Testis (tissue), 3 donors: Measurements from ENCODE around the gene CPM. TPM values are rescaled to one million over a fixed set of nuclear protein-coding genes. Genes with fewer than 3 reads are reported as not detected.
"Not testable (repeated sequence)": the region's sequence is repeated elsewhere in the genome, so short reads cannot be mapped to it uniquely, and the experiment has no call there.

Experiments used
- DNase-seq: peaks from one replicate; pipeline ENCODE4 v3.0.0-alpha.2; 2019
- H3K27ac ChIP-seq, 2 donors: fragments of 200-600 bp; sonication (generic); one replicate each; pipeline ENCODE4 v1.5.1; 2019
- H3K27me3 ChIP-seq: fragments of 200-600 bp; sonication (generic); one replicate; pipeline ENCODE4 v1.5.1; 2019
- H3K36me3 ChIP-seq: fragments of 200-600 bp; sonication (generic); one replicate; pipeline ENCODE4 v1.5.1; 2017; ENCODE audit warnings: low read depth; ENCODE audit errors: missing control alignments
- H3K4me1 ChIP-seq: fragments of 200-600 bp; sonication (generic); one replicate; pipeline ENCODE4 v1.5.1; 2019
- H3K4me3 ChIP-seq, 2 donors: fragments of 200-600 bp; sonication (generic); one replicate each; pipeline ENCODE4 v1.5.1; 2017 to 2019
- H3K9me3 ChIP-seq: fragments of 200-600 bp; sonication (generic); one replicate; pipeline ENCODE4 v1.5.1; 2017
- POLR2A ChIP-seq: fragments of 450-650 bp; IDR thresholded peaks from one replicate; pipeline ENCODE4 v1.6.1; 2017; ENCODE audit warnings: antibody characterized with exemption, mild to moderate bottlenecking, moderate library complexity
- WGBS, 2 donors: methylation state at CpG; one replicate each; pipeline ENCODE4 v1.1.5; 2018; 5-methylcytosine and 5-hydroxymethylcytosine counted together
- intact Hi-C: fragments of 100-400 bp; cut with DNase I; formaldehyde crosslinking; loops from one replicate; pipeline ENCODE4 v1.15.1; 2023; ENCODE audit warnings: low total_unique reads
- polyA plus RNA-seq: library from polyadenylated mRNA; stranded (reverse); fragments of 350-450 nt; fragmentation: Illumina TruSeq; extraction: RNeasy Lipid Tissue Mini Kit (QIAGEN cat#74804); gene quantifications from one replicate; pipeline ENCODE4 v1.2.3, GENCODE V29; 2014; ENCODE audit warnings: low read depth, low replicate concordance; ENCODE audit not compliant: insufficient read depth
- total RNA-seq, 2 donors: library from RNA; depleted of rRNA; stranded (reverse); fragments of >200 nt; gene quantifications; one replicate each; pipeline ENCODE4 v1.2.3, GENCODE V29; 2016
- TF ChIP-seq, protein P1 (sequence below), 3 experiments: fragments of 450-650 bp in 2 of 3; fragments of 200-600 bp in 1 of 3; sonication (generic) in 1 of 3; IDR thresholded peaks; one replicate each; pipeline ENCODE4 v1.5.1; 2016 to 2019; ENCODE audit warnings: antibody characterized with exemption in 3 of 3, mild to moderate bottlenecking in 2 of 3, moderate library complexity in 1 of 3

Gene CPM
- total and polyA plus RNA-seq, 3 donors from 2014 or later: 9.3 to 38.0 (median 22.5) TPM

DNA sequence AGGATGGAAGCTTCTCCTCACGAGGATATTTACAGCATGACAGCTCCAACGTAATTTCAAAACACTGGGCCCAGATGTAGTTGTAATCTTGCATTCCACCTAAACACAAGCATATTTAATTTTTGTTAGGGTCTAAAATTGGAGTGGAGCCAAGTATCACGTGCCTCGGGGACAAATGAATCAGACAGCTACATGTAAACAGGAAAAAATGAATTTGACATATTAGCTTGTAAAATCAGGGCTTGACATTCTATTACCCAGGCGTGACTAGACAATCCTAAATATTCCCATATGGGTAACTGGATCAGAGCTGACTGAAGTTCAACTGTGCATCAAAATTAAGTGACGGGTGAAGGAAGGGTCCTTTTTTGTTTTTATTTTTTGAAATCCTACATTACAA, 66.0 kb downstream of the CPM start:
- H3K27me3 ChIP-seq: no peaks in the 10 kb centered on the region
- TF ChIP-seq, protein P1, sequence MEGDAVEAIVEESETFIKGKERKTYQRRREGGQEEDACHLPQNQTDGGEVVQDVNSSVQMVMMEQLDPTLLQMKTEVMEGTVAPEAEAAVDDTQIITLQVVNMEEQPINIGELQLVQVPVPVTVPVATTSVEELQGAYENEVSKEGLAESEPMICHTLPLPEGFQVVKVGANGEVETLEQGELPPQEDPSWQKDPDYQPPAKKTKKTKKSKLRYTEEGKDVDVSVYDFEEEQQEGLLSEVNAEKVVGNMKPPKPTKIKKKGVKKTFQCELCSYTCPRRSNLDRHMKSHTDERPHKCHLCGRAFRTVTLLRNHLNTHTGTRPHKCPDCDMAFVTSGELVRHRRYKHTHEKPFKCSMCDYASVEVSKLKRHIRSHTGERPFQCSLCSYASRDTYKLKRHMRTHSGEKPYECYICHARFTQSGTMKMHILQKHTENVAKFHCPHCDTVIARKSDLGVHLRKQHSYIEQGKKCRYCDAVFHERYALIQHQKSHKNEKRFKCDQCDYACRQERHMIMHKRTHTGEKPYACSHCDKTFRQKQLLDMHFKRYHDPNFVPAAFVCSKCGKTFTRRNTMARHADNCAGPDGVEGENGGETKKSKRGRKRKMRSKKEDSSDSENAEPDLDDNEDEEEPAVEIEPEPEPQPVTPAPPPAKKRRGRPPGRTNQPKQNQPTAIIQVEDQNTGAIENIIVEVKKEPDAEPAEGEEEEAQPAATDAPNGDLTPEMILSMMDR (IDR thresholded peaks at IDR 0.05): no peak
- TF ChIP-seq POLR2A: no peak
- H3K4me3 ChIP-seq: no peak overlapping the region
- H3K4me1 ChIP-seq: no peaks in the 10 kb centered on the region
- DNase-seq: no peak
- no peaks in the 10 kb centered on the region for H3K36me3 ChIP-seq
- H3K27ac ChIP-seq: no peak overlapping the region
- intact Hi-C loops: no loop called here
- H3K9me3 ChIP-seq: no peaks in the 10 kb centered on the region
- 73 to 74% methylated on average over 6 of the region's 6 CpGs for WGBS, 2 donors

DNA sequence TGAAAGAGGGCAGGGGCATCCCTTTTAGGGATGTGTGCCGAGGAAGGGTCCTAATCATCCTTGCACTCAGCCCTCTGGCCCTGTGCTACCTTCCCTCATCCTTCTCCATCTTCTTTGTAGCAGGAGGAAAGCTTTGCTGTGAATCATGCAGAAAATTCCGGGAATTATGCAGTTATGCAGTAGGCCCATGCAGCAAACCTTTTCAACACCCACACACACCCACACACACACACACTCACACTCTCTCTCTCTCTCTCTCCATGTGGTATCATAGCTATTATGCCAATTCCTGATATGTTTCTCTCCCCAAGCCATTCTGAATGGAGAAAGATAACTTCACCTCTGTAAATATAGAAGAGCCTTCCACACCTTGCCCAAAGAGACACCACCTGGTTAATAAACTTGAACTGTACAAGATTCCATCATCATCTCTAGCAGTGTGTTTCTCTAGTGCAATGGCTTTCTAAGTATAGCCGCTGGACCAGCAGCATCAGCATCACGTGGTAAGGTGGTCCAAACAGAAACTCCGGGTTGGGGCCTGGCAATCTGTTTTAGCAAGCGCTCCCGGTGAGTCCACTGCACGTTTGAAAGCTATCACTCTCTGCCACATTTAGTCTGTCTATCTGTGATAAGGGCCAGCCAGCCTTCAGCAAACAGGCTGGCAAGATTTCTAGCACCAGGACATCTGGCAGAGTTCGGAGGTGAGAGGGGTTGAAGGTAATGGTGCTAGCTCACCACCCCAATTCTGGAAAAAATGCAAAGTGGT, 67.4 kb downstream of the CPM start:
- H3K36me3 ChIP-seq: no peaks in the 10 kb centered on the region
- H3K27ac ChIP-seq: no peak overlapping the region
- 86 to 91% methylated on average over 7 to 9 of the region's 9 CpGs for WGBS, 2 donors
- no peaks in the 10 kb centered on the region for H3K27me3 ChIP-seq
- H3K4me3 ChIP-seq: no peak overlapping the region
- DNase-seq: no peak
- intact Hi-C loops: no loop called here
- no peaks in the 10 kb centered on the region for H3K4me1 ChIP-seq
- no peaks in the 10 kb centered on the region for H3K9me3 ChIP-seq
- TF ChIP-seq, protein P1 (IDR thresholded peaks at IDR 0.05): no peak
- TF ChIP-seq POLR2A: no peak

DNA sequence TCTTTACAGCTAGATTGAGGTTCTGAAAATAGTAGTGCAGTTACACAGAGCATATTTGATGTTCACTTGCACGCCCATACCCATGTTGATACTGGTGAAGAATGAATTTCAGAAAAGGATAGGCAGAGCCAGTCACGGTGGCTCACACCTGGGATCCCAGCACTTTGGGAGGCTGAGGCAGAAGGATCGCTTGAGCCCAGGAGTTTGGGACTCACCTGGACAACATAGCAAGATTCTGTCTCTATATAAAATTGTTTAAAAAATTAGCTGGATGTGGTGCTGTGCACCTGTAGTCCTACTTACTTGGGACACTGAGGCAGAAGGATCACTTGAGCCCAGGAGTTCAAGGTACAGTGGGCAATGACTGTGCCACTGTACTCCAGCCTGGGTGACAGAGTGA, 68.4 kb downstream of the CPM start:
- H3K9me3 ChIP-seq: no peaks in the 10 kb centered on the region
- intact Hi-C loops: no loop called here
- TF ChIP-seq, protein P1 (IDR thresholded peaks at IDR 0.05): no peak
- TF ChIP-seq POLR2A: no peak
- H3K4me1 ChIP-seq: no peaks in the 10 kb centered on the region
- no peak for DNase-seq
- H3K27me3 ChIP-seq: no peaks in the 10 kb centered on the region
- H3K4me3 ChIP-seq: no peak overlapping the region
- no peak overlapping the region for H3K27ac ChIP-seq
- 91 to 95% methylated on average over 3 of the region's 3 CpGs for WGBS, 2 donors
- H3K36me3 ChIP-seq: no peaks in the 10 kb centered on the region

DNA sequence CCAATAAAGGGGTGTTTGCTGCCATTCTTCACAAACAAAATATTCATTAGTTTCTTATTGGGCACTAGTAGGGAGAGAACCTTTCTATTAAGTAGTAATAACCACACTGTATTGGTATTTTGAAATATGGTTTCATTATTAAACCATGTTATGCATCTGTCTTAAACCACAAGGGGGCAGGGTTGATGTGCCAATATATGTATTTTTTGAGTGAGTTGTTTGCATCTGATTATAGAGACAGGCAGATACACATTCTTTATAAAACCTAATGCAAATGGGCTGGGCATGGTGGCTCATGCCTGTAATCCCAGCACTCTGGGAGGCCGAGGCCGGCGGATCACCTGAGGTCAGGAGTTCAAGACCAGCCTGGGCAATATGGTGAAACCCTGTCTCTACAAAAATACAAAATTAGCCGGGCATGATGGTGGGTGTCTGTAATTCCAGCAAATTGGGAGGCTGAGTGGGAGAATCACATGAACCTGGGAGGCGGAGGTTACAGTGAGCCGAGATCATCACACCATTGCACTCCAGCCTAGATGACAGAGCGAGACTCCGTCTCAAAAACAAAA, 69.0 kb downstream of the CPM start:
- H3K4me1 ChIP-seq, H3K36me3 ChIP-seq, H3K4me3 ChIP-seq, H3K9me3 ChIP-seq, H3K27ac ChIP-seq, DNase-seq, intact Hi-C loops, H3K27me3 ChIP-seq: not testable (repeated sequence)
- WGBS, 2 donors: 78 to 85% methylated on average over 8 of the region's 8 CpGs
- TF ChIP-seq, protein P1 (IDR thresholded peaks at IDR 0.05): peak; percentile 24 to 52 (median 38)
